ENCODE measurements around the gene THBS2.

- TF ChIP-seq BRCA1 (IDR thresholded peaks at IDR 0.05; ENCODE audit: low read depth, low read length) (no peak), RAD21 (IDR thresholded peaks at IDR 0.05 in 1 of 2, conservative IDR thresholded peaks at IDR 0.05 in 1 of 2; ENCODE audit: low read depth in 2 of 2, low read length in 2 of 2) (no peak), CTCF (IDR thresholded peaks at IDR 0.05; ENCODE audit: control extremely low read depth in 1 of 3, insufficient read depth in 1 of 3, low read depth in 1 of 3, low read length in 3 of 3) (no peak)
These were observed 67.0 kb downstream of the THBS2 start for GRCh38 chr6:169186496-169187169.

Measured in H1 (cell line).